ENCODE data around the gene MGLL.

DNA sequence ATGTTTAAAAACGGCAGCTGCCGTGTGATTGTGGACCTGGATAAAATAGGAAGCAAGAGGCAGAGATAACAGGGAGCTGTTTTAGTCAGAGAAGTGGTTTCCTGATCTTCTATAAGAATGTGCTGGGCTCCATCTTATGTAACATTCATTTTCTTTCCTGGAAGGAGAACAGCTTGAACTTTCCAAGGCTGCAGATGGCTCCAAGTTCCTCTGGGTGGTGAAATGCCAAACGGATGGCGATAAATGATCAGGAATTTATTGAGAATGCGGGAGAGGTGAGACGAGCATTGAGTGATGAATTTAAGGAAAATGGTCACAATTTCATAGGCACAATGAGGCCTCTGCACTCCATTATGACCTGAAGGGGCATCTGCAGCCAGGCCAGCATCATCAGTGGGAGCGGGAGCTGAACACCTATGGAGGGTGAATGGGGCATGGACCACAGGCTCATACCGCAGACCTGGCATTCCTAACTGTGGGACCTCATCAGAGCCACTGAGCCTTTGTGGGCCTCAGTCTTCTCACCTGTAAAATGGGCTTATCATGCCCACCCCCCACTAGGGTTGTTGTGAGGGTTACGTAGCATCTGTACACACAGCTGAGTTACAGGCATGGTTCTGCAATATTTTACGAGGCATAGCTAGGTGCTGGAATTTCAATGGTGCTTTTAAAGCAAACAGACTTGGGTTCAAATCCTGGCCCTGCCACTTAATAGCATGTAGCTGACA lies 17.1 kb downstream of the MGLL start:
- TF ChIP-seq, protein P1, sequence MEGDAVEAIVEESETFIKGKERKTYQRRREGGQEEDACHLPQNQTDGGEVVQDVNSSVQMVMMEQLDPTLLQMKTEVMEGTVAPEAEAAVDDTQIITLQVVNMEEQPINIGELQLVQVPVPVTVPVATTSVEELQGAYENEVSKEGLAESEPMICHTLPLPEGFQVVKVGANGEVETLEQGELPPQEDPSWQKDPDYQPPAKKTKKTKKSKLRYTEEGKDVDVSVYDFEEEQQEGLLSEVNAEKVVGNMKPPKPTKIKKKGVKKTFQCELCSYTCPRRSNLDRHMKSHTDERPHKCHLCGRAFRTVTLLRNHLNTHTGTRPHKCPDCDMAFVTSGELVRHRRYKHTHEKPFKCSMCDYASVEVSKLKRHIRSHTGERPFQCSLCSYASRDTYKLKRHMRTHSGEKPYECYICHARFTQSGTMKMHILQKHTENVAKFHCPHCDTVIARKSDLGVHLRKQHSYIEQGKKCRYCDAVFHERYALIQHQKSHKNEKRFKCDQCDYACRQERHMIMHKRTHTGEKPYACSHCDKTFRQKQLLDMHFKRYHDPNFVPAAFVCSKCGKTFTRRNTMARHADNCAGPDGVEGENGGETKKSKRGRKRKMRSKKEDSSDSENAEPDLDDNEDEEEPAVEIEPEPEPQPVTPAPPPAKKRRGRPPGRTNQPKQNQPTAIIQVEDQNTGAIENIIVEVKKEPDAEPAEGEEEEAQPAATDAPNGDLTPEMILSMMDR (IDR thresholded peaks at IDR 0.05), result no peak
- TF ChIP-seq ZFX (IDR thresholded peaks at IDR 0.05; ENCODE audit: borderline replicate concordance), result no peak

Data from 22Rv1 (cell line).